Mesodermal cell (in vitro differentiated cells): Measurements from ENCODE around the gene ABCF3.
A peak's percentile ranks its signal among the peaks of the same experiment; 100 is the strongest.
"Not testable (repeated sequence)": the region's sequence is repeated elsewhere in the genome, so short reads cannot be mapped to it uniquely, and the experiment has no call there.

ENCODE experiments used
- H3K27ac ChIP-seq: 2 replicates; pipeline ENCODE4 v1.7.0; 2013; ENCODE audit warnings: mild to moderate bottlenecking, low read depth, low read length, moderate library complexity; ENCODE audit not compliant: severe bottlenecking
- H3K36me3 ChIP-seq: 2 replicates; pipeline ENCODE4 v1.7.1; 2013; ENCODE audit warnings: mild to moderate bottlenecking, low read length, moderate library complexity; ENCODE audit not compliant: control insufficient read depth, insufficient read depth
- H3K4me1 ChIP-seq: one replicate; pipeline ENCODE4 v1.7.1; 2013; ENCODE audit warnings: mild to moderate bottlenecking, low read length; ENCODE audit not compliant: insufficient read depth, control insufficient read depth, poor library complexity, severe bottlenecking
- H3K4me3 ChIP-seq: 2 replicates; pipeline ENCODE4 v1.7.0; 2013; ENCODE audit warnings: low read length, control low read depth, mild to moderate bottlenecking; ENCODE audit not compliant: insufficient read depth, poor library complexity, severe bottlenecking; ENCODE audit errors: extremely low read depth
- H3K9me3 ChIP-seq: 2 replicates; pipeline ENCODE4 v1.7.1; 2013; ENCODE audit warnings: mild to moderate bottlenecking, low read length, moderate library complexity; ENCODE audit not compliant: control insufficient read depth
- WGBS, 2 experiments: methylation state at CpG; one replicate each; pipeline ENCODE4 v1.1.5; 2013; ENCODE audit warnings: missing lambda C conversion rate in 2 of 2; ENCODE audit not compliant: insufficient coverage in 2 of 2; 5-methylcytosine and 5-hydroxymethylcytosine counted together

ABCF3 gene

DNA sequence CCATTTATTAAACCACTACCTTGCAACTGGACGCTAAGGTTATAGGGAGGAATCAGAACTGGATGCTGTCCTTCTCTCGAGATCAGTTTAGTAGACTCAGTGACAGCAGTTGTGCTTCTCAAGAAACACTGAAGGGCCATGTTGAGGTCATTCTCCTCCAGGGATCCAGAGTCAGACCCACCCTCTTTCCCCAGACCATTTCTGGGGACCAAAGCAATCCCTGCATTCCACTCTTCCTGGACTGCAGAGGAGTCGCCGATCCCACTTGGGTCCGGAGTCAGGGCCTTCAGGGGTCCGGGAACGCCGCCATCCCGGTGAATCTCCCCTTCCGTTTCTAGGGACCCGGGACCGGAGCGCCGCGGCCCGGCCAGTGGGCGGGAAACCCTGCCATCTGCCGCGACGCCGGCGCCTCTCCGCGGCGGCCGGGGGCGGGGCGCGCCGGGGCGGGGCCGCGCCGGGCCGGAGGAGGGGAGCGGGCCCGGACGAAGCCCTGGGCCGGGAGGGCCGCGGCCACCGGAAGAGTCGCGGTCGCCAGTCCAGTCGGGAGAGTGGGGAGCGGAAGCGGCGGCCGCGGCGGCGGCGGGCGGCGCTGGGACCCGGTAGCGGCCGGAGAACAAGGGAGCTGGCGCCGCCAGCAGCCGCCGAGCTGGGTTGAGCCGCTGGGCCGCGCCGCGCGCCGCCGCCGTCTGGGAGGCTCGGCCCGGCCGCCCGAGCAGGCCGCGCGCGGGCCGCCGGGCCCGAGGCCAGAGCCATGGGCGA is 30.9 kb upstream of the ABCF3 start, which contains the start of gene DVL3:
Gene DVL3 (plus strand): TSS at position 493 of the 759 bp plus-strand sequence. CDS start 259 bp downstream, at position 752.
- Histone ChIP-seq H3K36me3 (peaks cover 21% of the 10 kb centered on the region), H3K4me3 (peak within 1 kb of the TSS; percentile 71), H3K4me1 (peaks cover 16% of the 10 kb centered on the region), H3K27ac (peak within 1 kb of the TSS; percentile 89), H3K9me3 (no peaks in the 10 kb centered on the region)
- WGBS, 2 experiments = 1 to 2% methylated on average over 50 to 63 of the region's 84 CpGs

DNA sequence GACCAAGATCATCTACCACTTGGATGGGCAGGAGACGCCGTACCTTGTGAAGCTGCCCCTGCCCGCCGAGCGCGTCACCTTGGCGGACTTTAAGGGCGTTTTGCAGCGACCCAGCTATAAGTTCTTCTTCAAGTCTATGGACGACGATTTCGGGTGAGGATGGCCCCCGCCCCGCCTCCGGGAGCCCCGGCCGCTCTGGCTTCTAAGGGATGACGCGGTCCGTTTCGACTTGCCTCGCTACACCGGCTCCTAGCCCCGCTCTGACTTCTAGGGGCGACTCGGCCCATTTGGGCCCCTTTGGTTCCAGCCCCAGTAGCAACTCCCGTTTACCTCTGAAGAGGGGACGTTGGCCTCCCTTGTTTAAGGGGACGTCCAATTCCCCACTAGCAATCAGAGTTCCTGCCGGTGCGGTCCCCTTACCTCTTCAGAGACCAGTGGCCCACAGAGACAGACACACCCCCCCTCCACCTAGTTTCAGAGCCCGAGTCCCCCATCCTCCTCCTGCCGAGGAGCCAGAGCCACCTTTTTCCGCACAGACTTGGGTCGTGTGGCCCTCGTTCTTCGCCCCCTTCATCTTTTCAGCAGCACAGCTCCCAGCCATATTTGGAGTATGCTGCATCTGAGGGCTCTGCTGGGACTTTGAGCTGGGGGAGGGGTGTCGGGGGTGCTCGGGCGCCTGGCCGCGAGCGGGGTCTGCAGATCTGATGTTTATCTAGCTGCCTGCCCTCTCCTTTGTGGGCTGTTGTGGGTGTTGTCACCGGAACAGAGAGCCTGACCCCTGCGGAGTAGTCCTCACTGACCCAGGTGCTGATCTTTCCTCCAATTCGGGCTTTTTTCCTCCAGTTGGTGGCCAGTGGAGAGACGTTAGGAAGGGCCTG is 30.1 kb upstream of the ABCF3 start:
- 0 to 1% methylated on average over 35 to 43 of the region's 47 CpGs for WGBS, 2 experiments
- H3K4me1 ChIP-seq = peaks cover 18% of the 10 kb centered on the region

GRCh38 chr3:184156522-184156955 is 29.5 kb upstream of the ABCF3 start:
- Histone ChIP-seq H3K4me1 (peaks cover 19% of the 10 kb centered on the region), H3K9me3 (no peaks in the 10 kb centered on the region), H3K4me3 (peak overlapping the region; percentile 71), H3K27ac (peak overlapping the region; percentile 86), H3K36me3 (peaks cover 28% of the 10 kb centered on the region)
- WGBS, 2 experiments = 0% methylated on average over 3 of the region's 6 CpGs

More for the DNA sequence above, 30.1 kb upstream of the ABCF3 start:
- Histone ChIP-seq H3K9me3 (no peaks in the 10 kb centered on the region), H3K27ac (peak overlapping the region; percentile 86), H3K4me3 (peak overlapping the region; percentile 71), H3K36me3 (peaks cover 27% of the 10 kb centered on the region)

DNA sequence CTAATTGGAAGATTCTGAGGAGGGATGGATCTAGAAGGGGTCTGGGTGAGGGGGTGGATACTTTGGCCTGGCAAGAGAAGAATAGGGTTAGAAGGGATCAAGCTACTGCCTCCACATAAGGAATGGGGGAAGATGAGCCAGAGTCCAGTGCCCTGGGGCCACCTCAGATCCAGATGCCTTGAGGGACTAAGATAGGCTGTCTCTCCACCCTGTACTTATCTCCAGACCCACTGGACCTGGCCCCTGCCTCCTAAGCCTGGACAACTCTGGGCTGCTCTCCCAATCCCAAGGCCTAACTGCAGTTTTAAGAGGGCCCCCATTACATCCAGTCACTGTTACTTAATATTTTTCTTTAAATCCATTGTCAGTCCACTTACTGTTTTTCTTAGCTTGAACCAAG is 28.8 kb upstream of the ABCF3 start:
- H3K4me1 ChIP-seq = peaks cover 19% of the 10 kb centered on the region
- peak overlapping the region; percentile 86 for H3K27ac ChIP-seq
- H3K4me3 ChIP-seq = peak overlapping the region; percentile 71
- H3K36me3 ChIP-seq = peaks cover 34% of the 10 kb centered on the region
- no peaks in the 10 kb centered on the region for H3K9me3 ChIP-seq

- no peak overlapping the region for H3K4me3 ChIP-seq
- no peaks in the 10 kb centered on the region for H3K9me3 ChIP-seq
- H3K4me1 ChIP-seq = peaks cover 19% of the 10 kb centered on the region
- peaks cover 40% of the 10 kb centered on the region for H3K36me3 ChIP-seq
- 86 to 89% methylated on average over 2 to 3 of the region's 4 CpGs for WGBS, 2 experiments
- no peak overlapping the region for H3K27ac ChIP-seq
Observed at GRCh38 chr3:184158404-184158803, 27.6 kb upstream of the ABCF3 start.

DNA sequence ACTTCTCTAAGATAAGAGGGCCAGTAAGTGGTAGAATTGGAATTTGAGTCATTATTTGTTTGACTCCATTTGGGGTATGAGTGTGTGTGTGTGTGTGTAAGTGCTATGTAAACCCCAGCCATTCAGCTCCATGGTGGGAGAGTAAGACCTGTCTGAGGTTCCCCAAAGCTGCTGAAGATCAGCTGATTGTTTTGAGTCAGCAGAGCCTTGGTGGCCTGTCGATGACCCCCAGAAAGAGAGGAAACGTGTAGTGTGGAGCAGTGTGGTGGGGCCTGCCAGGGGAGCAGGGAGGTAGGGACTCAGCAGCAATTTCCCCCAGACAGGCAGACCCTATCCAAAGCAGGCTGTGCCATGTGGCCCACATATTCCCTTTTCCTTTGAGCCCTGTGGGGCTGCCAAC is 25.5 kb upstream of the ABCF3 start:
- 95 to 100% methylated on average over 2 of the region's 2 CpGs for WGBS, 2 experiments
- H3K4me1 ChIP-seq = peaks cover 19% of the 10 kb centered on the region
- H3K36me3 ChIP-seq = peaks cover 61% of the 10 kb centered on the region
- H3K9me3 ChIP-seq = no peaks in the 10 kb centered on the region
- H3K4me3 ChIP-seq = no peak overlapping the region
- H3K27ac ChIP-seq = no peak overlapping the region

GRCh38 chr3:184162571-184163070 is 23.4 kb upstream of the ABCF3 start:
- WGBS, 2 experiments = 93 to 100% methylated on average over 5 to 6 of the region's 8 CpGs
- peaks cover 80% of the 10 kb centered on the region for H3K36me3 ChIP-seq

GRCh38 chr3:184164648-184165330 is 21.2 kb upstream of the ABCF3 start:
- Histone ChIP-seq H3K4me1 (peaks cover 3% of the 10 kb centered on the region), H3K4me3 (no peak overlapping the region), H3K36me3 (peaks cover 83% of the 10 kb centered on the region), H3K9me3 (no peaks in the 10 kb centered on the region), H3K27ac (no peak overlapping the region)
- WGBS, 2 experiments = 95 to 98% methylated on average over 6 to 15 of the region's 16 CpGs

More at GRCh38 chr3:184162571-184163070, 23.4 kb upstream of the ABCF3 start:
- H3K9me3 ChIP-seq, H3K27ac ChIP-seq, H3K4me3 ChIP-seq: not testable (repeated sequence)
- peaks cover 13% of the 10 kb centered on the region for H3K4me1 ChIP-seq

DNA sequence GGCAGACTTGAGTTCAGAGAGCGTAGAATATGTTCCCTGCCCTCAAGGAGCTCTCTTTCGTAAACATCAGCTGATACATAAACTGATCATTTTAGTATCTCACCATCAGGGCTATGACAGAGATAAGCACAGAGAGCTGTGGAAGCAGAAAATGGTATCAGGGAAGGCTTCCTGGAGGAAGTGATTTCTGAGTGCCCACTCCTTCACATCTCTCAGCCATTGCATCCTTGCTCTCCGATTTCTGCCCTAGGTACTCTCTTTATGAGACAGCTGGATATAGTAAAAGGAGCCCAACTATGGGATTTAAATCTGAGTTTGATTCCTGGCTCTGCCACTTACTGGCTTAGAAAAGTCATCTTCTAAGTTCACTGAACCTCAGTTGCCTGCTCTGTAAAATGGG is 20.5 kb upstream of the ABCF3 start:
- 92% methylated on average over 2 of the region's 3 CpGs; no CpG with 5 or more reads in 1 of the 2 experiments for WGBS, 2 experiments
- Histone ChIP-seq H3K27ac (no peak overlapping the region), H3K4me3 (no peak overlapping the region), H3K9me3 (no peaks in the 10 kb centered on the region), H3K4me1 (peaks cover 5% of the 10 kb centered on the region), H3K36me3 (peaks cover 87% of the 10 kb centered on the region)

GRCh38 chr3:184166671-184167070 is 19.3 kb upstream of the ABCF3 start:
- no peak overlapping the region for H3K27ac ChIP-seq
- H3K36me3 ChIP-seq = peaks cover 93% of the 10 kb centered on the region
- H3K4me1 ChIP-seq = peaks cover 11% of the 10 kb centered on the region
- 98 to 100% methylated on average over 2 to 5 of the region's 6 CpGs for WGBS, 2 experiments
- H3K4me3 ChIP-seq = no peak overlapping the region
- no peaks in the 10 kb centered on the region for H3K9me3 ChIP-seq
